Lung (tissue), 12 donors: Measurements from ENCODE around the gene IL34. TPM values are rescaled to one million over a fixed set of nuclear protein-coding genes. Genes with fewer than 3 reads are reported as not detected.

Experiments used
- ATAC-seq: fragments of 200-7000 bp; cut with Tn5 transposase; one replicate; pipeline ENCODE4 v1.9.1; 2020; ENCODE audit warnings: moderate number of reproducible peaks; ENCODE audit not compliant: insufficient read depth, low FRiP score
- DNase-seq, 3 donors: peaks; one replicate each; pipeline ENCODE4 v3.0.0-alpha.2; 2013 to 2017
- H3K27ac ChIP-seq, 2 donors: one replicate each; pipeline ENCODE4 v1.5.1; 2013; ENCODE audit warnings: mild to moderate bottlenecking in 2 of 2, moderate library complexity in 2 of 2, control low read depth in 1 of 2, inconsistent platforms in 1 of 2, low read depth in 1 of 2, low read length in 1 of 2
- H3K27me3 ChIP-seq, 3 donors: one replicate each; pipeline ENCODE4 v1.5.1; 2013; ENCODE audit warnings: low read length in 2 of 3; ENCODE audit not compliant: control insufficient read depth in 3 of 3, insufficient read depth in 3 of 3
- H3K36me3 ChIP-seq, 4 donors: one replicate each; pipeline ENCODE4 v1.5.1; 2013; ENCODE audit warnings: low read length in 4 of 4, mild to moderate bottlenecking in 1 of 4, moderate library complexity in 1 of 4; ENCODE audit not compliant: control insufficient read depth in 4 of 4, insufficient read depth in 4 of 4
- H3K4me1 ChIP-seq, 5 donors: one replicate each; pipeline ENCODE4 v1.5.1; 2013; ENCODE audit warnings: low read length in 5 of 5, mild to moderate bottlenecking in 2 of 5, moderate library complexity in 1 of 5; ENCODE audit not compliant: control insufficient read depth in 5 of 5, insufficient read depth in 5 of 5
- H3K4me3 ChIP-seq: one replicate; pipeline ENCODE4 v1.5.1; 2013; ENCODE audit warnings: mild to moderate bottlenecking, control low read depth, moderate library complexity
- H3K9ac ChIP-seq, 2 donors: one replicate each; pipeline ENCODE4 v1.5.1; 2013; ENCODE audit warnings: low read length in 2 of 2, control low read depth in 1 of 2; ENCODE audit not compliant: insufficient read depth in 1 of 2
- H3K9me3 ChIP-seq, 4 donors: one replicate each; pipeline ENCODE4 v1.5.1; 2013; ENCODE audit warnings: low read length in 3 of 4, mild to moderate bottlenecking in 1 of 4, moderate library complexity in 1 of 4; ENCODE audit not compliant: control insufficient read depth in 4 of 4, insufficient read depth in 3 of 4
- WGBS, 2 donors: extraction: QIAGEN DNeasy Blood & Tissue Kit; methylation state at CpG; one replicate each; pipeline ENCODE4 v1.1.7; 2013; 5-methylcytosine and 5-hydroxymethylcytosine counted together
- polyA plus RNA-seq, 2 donors: library from polyadenylated mRNA; stranded (reverse); fragments of 200-250 nt; gene quantifications; one replicate each; pipeline ENCODE4 v1.2.1, GENCODE V29; 2013
- total RNA-seq, 2 donors: library from RNA; depleted of rRNA in 1 of 2; stranded (reverse); fragments of >200 nt in 1 of 2; gene quantifications; one replicate each; pipeline ENCODE4 v1.2.1, GENCODE V29; 2014 to 2021
- TF ChIP-seq, protein P1 (sequence below): IDR thresholded peaks from 2 replicates; pipeline ENCODE4 v1.5.1; 2012; ENCODE audit warnings: mild to moderate bottlenecking; ENCODE audit errors: control extremely low read depth, extremely low read depth
- donor health status: control.
- donor health status: control.
- donor health status: Bipolar disorder and iron deficiency.
- donor health status: healthy.
- donor health status: DM: yes; HTN: yes; CAD: no.

Gene IL34
- total and polyA plus RNA-seq, 4 donors, result 1.5 to 13.0 (median 7.1) TPM

DNA sequence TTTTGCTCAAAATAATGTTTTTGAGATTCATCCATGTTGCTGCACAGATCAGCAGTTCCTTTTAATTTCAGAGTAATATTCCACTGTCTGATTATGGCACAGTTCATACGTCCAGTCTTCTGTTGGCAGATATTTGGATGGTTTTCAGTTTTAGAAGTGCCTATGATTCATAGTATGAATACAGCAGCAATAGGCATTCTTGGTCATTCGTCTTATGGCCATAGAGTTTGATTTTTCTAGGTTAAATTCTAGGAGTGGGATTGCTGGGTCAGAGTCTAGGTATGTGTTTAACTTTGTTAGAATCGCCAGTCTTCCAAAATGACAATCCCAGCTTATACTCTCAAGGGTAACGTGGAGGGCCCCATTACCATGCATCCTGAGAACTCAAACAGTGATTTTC, 11.5 kb upstream of the IL34 start:
- Histone ChIP-seq H3K27ac (no peak overlapping the region), H3K4me3 (no peak overlapping the region), H3K9ac (no peak overlapping the region), H3K9me3 (peaks cover 0 to 7% (median 2%) of the 10 kb centered on the region in 4 donors), H3K27me3 (no peaks in the 10 kb centered on the region), H3K36me3 (no peaks in the 10 kb centered on the region), H3K4me1 (peaks cover 0 to 9% (median 0%) of the 10 kb centered on the region in 5 donors)
- 83 to 87% methylated on average over 4 of the region's 4 CpGs for WGBS, 2 donors
- TF ChIP-seq, protein P1, sequence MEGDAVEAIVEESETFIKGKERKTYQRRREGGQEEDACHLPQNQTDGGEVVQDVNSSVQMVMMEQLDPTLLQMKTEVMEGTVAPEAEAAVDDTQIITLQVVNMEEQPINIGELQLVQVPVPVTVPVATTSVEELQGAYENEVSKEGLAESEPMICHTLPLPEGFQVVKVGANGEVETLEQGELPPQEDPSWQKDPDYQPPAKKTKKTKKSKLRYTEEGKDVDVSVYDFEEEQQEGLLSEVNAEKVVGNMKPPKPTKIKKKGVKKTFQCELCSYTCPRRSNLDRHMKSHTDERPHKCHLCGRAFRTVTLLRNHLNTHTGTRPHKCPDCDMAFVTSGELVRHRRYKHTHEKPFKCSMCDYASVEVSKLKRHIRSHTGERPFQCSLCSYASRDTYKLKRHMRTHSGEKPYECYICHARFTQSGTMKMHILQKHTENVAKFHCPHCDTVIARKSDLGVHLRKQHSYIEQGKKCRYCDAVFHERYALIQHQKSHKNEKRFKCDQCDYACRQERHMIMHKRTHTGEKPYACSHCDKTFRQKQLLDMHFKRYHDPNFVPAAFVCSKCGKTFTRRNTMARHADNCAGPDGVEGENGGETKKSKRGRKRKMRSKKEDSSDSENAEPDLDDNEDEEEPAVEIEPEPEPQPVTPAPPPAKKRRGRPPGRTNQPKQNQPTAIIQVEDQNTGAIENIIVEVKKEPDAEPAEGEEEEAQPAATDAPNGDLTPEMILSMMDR, result no peak
- DNase-seq (no peak), ATAC-seq (no peak)

DNA sequence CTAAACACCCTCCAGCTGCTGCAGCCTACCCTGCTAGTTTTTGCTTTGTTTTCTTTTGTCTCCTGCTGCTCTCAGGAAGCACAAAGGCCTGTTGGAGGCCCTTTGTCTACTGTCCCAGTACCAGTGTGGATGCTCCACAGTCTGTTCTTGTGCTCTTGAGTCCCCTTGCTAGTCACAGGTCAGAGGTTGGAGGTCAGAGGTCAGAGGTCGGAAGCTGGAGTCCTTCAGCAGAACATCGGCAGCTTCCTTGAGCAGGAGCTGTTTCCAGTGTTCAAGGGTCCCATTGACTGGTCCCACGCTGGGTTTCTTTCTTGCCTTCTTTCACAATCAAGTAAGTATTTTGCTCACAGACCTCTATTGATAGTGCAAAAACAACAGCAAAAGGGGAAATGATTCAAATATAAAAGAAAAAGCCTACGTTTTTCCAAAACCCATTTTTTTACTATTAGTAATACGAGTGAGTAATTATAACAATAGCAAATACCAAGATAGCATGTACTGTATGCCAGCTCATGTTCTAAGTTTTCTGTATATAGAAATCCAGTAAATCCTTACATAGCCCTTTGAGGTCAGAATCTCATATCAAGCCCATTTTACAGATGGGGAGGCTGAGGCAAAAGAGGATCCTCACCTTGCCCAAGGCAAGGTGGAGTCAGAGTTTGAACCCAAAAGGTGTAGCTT, 10.9 kb upstream of the IL34 start:
- H3K4me1 ChIP-seq, result peaks cover 0 to 9% (median 0%) of the 10 kb centered on the region in 5 donors
- TF ChIP-seq, protein P1, result no peak
- H3K36me3 ChIP-seq, result no peaks in the 10 kb centered on the region
- ATAC-seq (no peak), DNase-seq (peak in 2 of 3 donors; percentile 27 to 28)
- 79 to 85% methylated on average over 5 of the region's 5 CpGs for WGBS, 2 donors
- no peaks in the 10 kb centered on the region for H3K27me3 ChIP-seq
- peaks cover 0 to 7% (median 2%) of the 10 kb centered on the region in 4 donors for H3K9me3 ChIP-seq
- no peak overlapping the region for H3K4me3 ChIP-seq
- H3K9ac ChIP-seq, result no peak overlapping the region
- H3K27ac ChIP-seq, result no peak overlapping the region

DNA sequence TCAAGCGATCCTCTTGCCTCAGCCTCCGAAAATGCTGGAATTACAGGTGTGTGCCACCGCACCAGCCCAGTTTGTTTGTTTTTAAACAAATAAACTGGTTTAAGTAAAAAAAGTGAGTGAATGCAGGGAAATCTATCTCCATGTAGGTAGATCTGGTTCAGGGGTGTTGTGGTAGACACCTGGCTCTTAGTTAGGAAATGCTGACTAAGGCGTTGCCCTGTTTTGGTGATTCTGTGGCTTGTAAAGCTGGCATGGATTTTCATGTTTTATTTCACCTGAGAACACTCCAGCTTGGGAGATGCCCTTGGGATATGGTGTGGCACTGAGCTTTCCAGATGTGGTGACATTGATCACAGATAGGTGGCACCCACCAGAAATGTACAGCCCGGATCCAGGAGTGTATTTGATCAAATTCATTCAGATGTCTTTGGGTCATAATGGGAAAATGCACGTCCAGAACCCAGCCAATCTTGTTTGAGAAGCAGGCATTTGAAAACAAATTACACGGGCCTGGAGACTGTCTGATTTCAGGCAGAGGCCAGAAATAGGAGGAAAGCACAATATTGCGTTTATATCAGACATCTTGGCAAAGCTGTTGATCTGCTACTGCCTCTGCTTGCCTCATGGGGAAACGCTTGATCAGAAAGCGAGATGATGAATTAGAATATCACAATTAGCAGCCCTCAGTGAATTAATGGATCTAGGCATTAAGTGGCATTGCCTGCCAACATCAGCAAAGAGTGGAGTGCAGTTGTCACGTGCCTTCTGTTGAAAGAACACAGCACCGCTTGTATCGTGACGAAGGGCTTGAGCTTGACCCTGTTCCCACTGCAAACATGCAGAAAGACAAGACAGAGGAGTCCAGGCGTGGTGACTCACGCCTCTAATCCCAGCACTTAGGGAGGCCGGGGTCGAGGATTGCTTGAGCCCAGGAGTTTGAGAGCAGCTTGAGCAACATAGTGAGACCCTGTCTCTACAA, 7.3 kb upstream of the IL34 start:
- Histone ChIP-seq H3K9ac (no peak overlapping the region), H3K9me3 (peaks cover 0 to 2% (median 0%) of the 10 kb centered on the region in 4 donors), H3K27me3 (no peaks in the 10 kb centered on the region), H3K27ac (no peak overlapping the region), H3K4me1 (peaks cover 0 to 6% (median 0%) of the 10 kb centered on the region in 5 donors), H3K4me3 (no peak overlapping the region), H3K36me3 (no peaks in the 10 kb centered on the region)
- 68 to 80% methylated on average over 18 of the region's 18 CpGs for WGBS, 2 donors
- ATAC-seq, result no peak
- TF ChIP-seq, protein P1, result no peak
- DNase-seq, result no peak
